Gastroesophageal sphincter (tissue), 4 donors: ENCODE results near the gene KLF2. TPM values are rescaled to one million over a fixed set of nuclear protein-coding genes. Genes with fewer than 3 reads are reported as not detected.

ENCODE experiments used
- ATAC-seq: fragments of 150-250 bp; one replicate; pipeline ENCODE4 v1.9.1; 2016; ENCODE audit warnings: mild to moderate bottlenecking, moderate library complexity
- H3K27ac ChIP-seq, 4 donors: fragments of 200-600 bp; sonication (generic) in 3 of 4; 1 replicate in 3 of 4; 2 replicates in 1 of 4; pipeline ENCODE4 v1.5.1; 2016 to 2019
- H3K27me3 ChIP-seq: fragments of 200-600 bp; sonication (generic); one replicate; pipeline ENCODE4 v1.5.1; 2019
- H3K36me3 ChIP-seq, 2 donors: fragments of 200-600 bp; sonication (generic); one replicate each; pipeline ENCODE4 v1.5.1; 2019; ENCODE audit warnings: control low read depth in 1 of 2
- H3K4me1 ChIP-seq, 3 donors: fragments of 200-600 bp; sonication (generic); 1 replicate in 2 of 3; 2 replicates in 1 of 3; pipeline ENCODE4 v1.5.1; 2016 to 2019; ENCODE audit warnings: control low read depth in 2 of 3
- H3K4me3 ChIP-seq, 2 donors: fragments of 200-600 bp; sonication (generic); one replicate each; pipeline ENCODE4 v1.5.1; 2019; ENCODE audit warnings: mild to moderate bottlenecking in 1 of 2, moderate library complexity in 1 of 2
- H3K9me3 ChIP-seq, 3 donors: fragments of 200-600 bp; sonication (generic); one replicate each; pipeline ENCODE4 v1.5.1; 2017 to 2019; ENCODE audit warnings: control low read depth in 2 of 3
- EP300 ChIP-seq: sonication (generic); formaldehyde crosslinking; IDR thresholded peaks from one replicate; pipeline ENCODE4 v1.6.1; 2017; ENCODE audit warnings: antibody characterized with exemption, mild to moderate bottlenecking
- POLR2A ChIP-seq, 2 donors: fragments of 450-650 bp; IDR thresholded peaks; one replicate each; pipeline ENCODE4 v1.6.1; 2017; ENCODE audit warnings: antibody characterized with exemption in 2 of 2, mild to moderate bottlenecking in 2 of 2, moderate library complexity in 1 of 2
- POLR2AphosphoS5 ChIP-seq: sonication (generic); formaldehyde crosslinking; IDR thresholded peaks from one replicate; pipeline ENCODE4 v1.6.1; 2017; ENCODE audit warnings: antibody characterized with exemption
- WGBS, 2 donors: methylation state at CpG; one replicate each; pipeline ENCODE4 v1.1.5; 2018; ENCODE audit warnings: low coverage in 1 of 2; 5-methylcytosine and 5-hydroxymethylcytosine counted together
- total RNA-seq, 4 donors: library from RNA; depleted of rRNA; stranded (reverse); fragments of >200 nt; gene quantifications; one replicate each; pipeline ENCODE4 v1.1.0, GENCODE V29; 2016
- TF ChIP-seq, protein P1 (sequence below), 4 experiments: fragments of 200-600 bp in 2 of 4; fragments of 450-650 bp in 2 of 4; sonication (generic) in 1 of 4; IDR thresholded peaks; one replicate each; pipeline ENCODE4 v1.5.1; 2017 to 2019; ENCODE audit warnings: antibody characterized with exemption in 4 of 4, mild to moderate bottlenecking in 2 of 4, moderate library complexity in 2 of 4

The KLF2 gene
- total RNA-seq, 4 donors from 2014 or later: 29.4 to 40.0 (median 34.9) TPM

DNA sequence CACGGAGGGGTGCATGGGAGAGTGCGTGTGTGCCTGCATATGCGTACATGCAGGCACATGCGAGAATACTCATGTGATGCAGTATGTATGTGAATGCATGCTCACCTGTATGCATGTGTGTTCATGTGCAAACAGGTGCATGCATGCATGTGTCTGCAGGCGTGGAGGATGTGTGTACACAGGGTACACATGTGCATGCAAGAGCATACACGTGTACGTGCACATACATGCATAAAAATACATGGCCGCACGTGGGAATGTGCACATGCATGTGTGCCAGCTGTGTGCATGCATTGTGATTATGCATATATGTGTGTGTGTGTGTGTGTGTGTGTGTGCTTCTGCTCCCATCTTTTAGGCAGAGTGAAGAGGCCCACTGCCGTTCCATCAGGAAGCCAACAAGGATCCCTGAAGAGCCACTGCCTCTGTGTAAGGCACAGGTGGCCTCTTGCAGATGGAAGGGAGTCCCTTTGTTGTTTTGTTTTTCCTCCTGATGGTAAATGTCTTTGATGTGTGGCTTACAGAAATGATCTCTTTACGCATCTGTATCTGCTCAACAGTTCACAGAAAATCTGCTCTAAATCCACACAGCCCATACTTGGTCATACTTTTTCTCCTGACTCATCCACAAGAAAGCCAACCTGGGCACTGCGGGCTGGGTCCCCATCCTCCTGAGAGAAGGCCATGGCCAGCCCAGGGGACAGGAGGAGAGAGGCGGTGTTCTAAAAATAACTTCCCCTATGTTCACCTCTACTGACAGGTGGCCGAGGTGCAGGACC, 50.7 kb downstream of the KLF2 start:
- ATAC-seq: no peak
- Histone ChIP-seq H3K36me3 (peaks cover 0 to 67% of the 10 kb centered on the region in 2 donors), H3K27ac (no peak overlapping the region)

DNA sequence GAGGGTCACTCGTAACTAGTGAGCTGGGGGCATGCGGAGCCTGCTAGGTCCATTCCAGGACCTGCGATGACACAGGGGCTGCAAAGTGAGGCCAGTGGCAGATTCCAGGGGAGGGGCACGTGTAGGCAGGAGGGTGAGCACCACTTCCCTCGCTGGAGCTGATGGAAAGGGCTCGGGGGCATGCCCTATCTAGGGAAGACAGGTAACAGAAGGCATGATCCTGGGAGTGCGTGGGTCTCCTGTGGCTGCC, 51.2 kb downstream of the KLF2 start:
- no peak for ATAC-seq
- no peak for TF ChIP-seq POLR2A (IDR thresholded peaks at IDR 0.05)
- no peak for TF ChIP-seq EP300
- no peak for TF ChIP-seq POLR2AphosphoS5
- TF ChIP-seq, protein P1, sequence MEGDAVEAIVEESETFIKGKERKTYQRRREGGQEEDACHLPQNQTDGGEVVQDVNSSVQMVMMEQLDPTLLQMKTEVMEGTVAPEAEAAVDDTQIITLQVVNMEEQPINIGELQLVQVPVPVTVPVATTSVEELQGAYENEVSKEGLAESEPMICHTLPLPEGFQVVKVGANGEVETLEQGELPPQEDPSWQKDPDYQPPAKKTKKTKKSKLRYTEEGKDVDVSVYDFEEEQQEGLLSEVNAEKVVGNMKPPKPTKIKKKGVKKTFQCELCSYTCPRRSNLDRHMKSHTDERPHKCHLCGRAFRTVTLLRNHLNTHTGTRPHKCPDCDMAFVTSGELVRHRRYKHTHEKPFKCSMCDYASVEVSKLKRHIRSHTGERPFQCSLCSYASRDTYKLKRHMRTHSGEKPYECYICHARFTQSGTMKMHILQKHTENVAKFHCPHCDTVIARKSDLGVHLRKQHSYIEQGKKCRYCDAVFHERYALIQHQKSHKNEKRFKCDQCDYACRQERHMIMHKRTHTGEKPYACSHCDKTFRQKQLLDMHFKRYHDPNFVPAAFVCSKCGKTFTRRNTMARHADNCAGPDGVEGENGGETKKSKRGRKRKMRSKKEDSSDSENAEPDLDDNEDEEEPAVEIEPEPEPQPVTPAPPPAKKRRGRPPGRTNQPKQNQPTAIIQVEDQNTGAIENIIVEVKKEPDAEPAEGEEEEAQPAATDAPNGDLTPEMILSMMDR (IDR thresholded peaks at IDR 0.05): no peak
- WGBS, 2 donors: 83% methylated on average over 1 of the region's 7 CpGs; no CpG with 5 or more reads in 1 of the 2 donors
- no peaks in the 10 kb centered on the region for H3K9me3 ChIP-seq
- H3K4me3 ChIP-seq: no peak overlapping the region
- H3K27ac ChIP-seq: peak overlapping the region in 1 of 4 donors; percentile 6
- H3K36me3 ChIP-seq: peaks cover 0 to 63% of the 10 kb centered on the region in 2 donors
- peaks cover 0 to 62% (median 29%) of the 10 kb centered on the region in 3 donors for H3K4me1 ChIP-seq
- no peaks in the 10 kb centered on the region for H3K27me3 ChIP-seq

More for the DNA sequence above, 50.7 kb downstream of the KLF2 start:
- no peaks in the 10 kb centered on the region for H3K9me3 ChIP-seq
- H3K4me3 ChIP-seq: no peak overlapping the region
- H3K4me1 ChIP-seq: peaks cover 0 to 62% (median 34%) of the 10 kb centered on the region in 3 donors
- no peaks in the 10 kb centered on the region for H3K27me3 ChIP-seq
- TF ChIP-seq EP300: no peak
- TF ChIP-seq, protein P1 (IDR thresholded peaks at IDR 0.05): no peak
- no peak for TF ChIP-seq POLR2A (IDR thresholded peaks at IDR 0.05)
- no peak for TF ChIP-seq POLR2AphosphoS5
- WGBS, 2 donors: 77 to 93% methylated on average over 6 to 14 of the region's 14 CpGs

DNA sequence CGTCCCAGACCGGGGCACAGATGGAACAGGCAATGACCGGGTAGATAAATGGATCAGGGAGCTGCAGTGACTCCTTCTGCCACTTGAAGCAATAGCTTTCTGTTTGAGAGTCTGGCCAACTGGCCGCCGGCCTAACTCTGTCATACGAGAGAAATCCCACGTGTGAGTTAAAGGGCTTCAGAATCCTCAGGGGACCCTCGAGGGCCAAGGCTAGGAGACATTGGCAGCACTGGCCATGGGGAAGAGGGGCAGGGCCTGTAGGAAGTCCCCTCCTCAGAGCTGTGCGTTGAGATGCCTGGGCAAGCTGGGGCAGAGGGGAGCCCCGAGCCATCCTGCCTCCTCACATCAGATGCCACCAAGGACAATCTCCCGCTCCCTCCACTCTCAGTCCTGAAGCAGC, 51.6 kb downstream of the KLF2 start:
- peaks cover 0 to 62% (median 28%) of the 10 kb centered on the region in 3 donors for H3K4me1 ChIP-seq
- TF ChIP-seq EP300 (no peak), POLR2AphosphoS5 (no peak), POLR2A (IDR thresholded peaks at IDR 0.05) (no peak)
- TF ChIP-seq, protein P1 (IDR thresholded peaks at IDR 0.05): no peak
- ATAC-seq: no peak
- no peak overlapping the region for H3K4me3 ChIP-seq
- 80% methylated on average over 5 of the region's 11 CpGs; no CpG with 5 or more reads in 1 of the 2 donors for WGBS, 2 donors
- H3K27ac ChIP-seq: peak overlapping the region in 2 of 4 donors; percentile 6 to 12
- no peaks in the 10 kb centered on the region for H3K9me3 ChIP-seq
- no peaks in the 10 kb centered on the region for H3K27me3 ChIP-seq
- peaks cover 0 to 59% of the 10 kb centered on the region in 2 donors for H3K36me3 ChIP-seq

DNA sequence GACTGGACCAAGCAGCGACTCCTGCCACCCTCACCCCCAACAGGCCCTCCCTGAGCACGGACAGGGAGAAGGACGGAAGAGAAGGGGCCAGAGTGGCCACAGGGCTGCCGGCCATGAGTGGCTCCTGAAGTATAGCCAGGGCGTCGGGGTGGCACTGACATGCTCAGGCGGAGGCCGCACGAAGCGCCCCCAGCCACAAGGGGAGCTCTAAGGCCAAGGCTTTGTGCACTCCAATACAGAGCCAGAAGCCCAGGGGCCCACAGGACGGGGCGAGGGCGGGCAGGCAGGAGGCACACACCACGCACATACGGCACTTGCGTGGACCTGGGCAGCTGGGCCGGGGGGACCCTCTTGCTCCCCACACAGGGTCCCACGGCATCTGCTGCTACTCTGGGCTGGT, 52.0 kb downstream of the KLF2 start:
- Histone ChIP-seq H3K27ac (peak overlapping the region in 2 of 4 donors; percentile 6 to 12), H3K36me3 (peaks cover 0 to 56% of the 10 kb centered on the region in 2 donors), H3K9me3 (no peaks in the 10 kb centered on the region), H3K4me3 (no peak overlapping the region), H3K4me1 (peaks cover 0 to 62% (median 32%) of the 10 kb centered on the region in 3 donors), H3K27me3 (no peaks in the 10 kb centered on the region)
- 20 to 100% methylated on average over 1 of the region's 18 CpGs for WGBS, 2 donors
- no peak for ATAC-seq
- TF ChIP-seq EP300: no peak
- TF ChIP-seq, protein P1 (IDR thresholded peaks at IDR 0.05): peak in 1 of 4 experiments; percentile 20
- TF ChIP-seq POLR2A (IDR thresholded peaks at IDR 0.05): no peak
- no peak for TF ChIP-seq POLR2AphosphoS5

DNA sequence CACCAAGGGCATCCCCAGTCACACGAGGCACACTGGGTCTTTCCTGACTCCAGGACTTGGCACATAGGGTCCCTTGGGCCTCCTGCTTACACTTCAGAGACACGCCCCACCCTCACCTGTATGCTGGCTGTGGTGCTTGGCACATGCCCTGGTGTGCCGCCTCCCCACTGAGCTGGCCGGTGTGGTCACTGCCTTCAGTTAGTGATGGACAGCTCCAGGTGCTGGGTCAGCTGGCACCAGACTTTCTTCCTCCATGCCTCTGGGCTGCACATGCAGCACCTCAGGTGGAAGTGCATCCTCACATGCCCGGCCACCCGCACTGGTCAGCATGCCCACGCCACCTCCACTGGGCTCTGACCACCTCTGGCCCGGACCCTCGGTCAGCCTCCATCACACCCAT, 52.9 kb downstream of the KLF2 start:
- H3K27me3 ChIP-seq: no peaks in the 10 kb centered on the region
- no peak overlapping the region for H3K27ac ChIP-seq
- no peak overlapping the region for H3K4me3 ChIP-seq
- no peak for ATAC-seq
- no peak for TF ChIP-seq POLR2AphosphoS5
- TF ChIP-seq, protein P1 (IDR thresholded peaks at IDR 0.05): no peak
- no peak for TF ChIP-seq POLR2A (IDR thresholded peaks at IDR 0.05)
- no peak for TF ChIP-seq EP300
- H3K36me3 ChIP-seq: peaks cover 0 to 54% of the 10 kb centered on the region in 2 donors
- no peaks in the 10 kb centered on the region for H3K9me3 ChIP-seq
- WGBS, 2 donors: 93% methylated on average over 3 of the region's 9 CpGs; no CpG with 5 or more reads in 1 of the 2 donors
- peaks cover 0 to 62% (median 31%) of the 10 kb centered on the region in 3 donors for H3K4me1 ChIP-seq
